Neural cell (in vitro differentiated cells): Measurements from ENCODE around the gene HRAS. TPM values are rescaled to one million over a fixed set of nuclear protein-coding genes. Genes with fewer than 3 reads are reported as not detected.

Experiments
- H2AFZ ChIP-seq: fragments of 200-600, 300-800 bp; sonication (generic), shearing (Covaris generic); 2 replicates; pipeline ENCODE4 v1.6.0; 2014; ENCODE audit warnings: low read depth, mild to moderate bottlenecking, antibody characterized with exemption, low read length, moderate library complexity
- H3F3A ChIP-seq: fragments of 200-600 bp; shearing (Covaris generic); 2 replicates; pipeline ENCODE4 v1.6.1; 2016; ENCODE audit warnings: mild to moderate bottlenecking, moderate library complexity, mixed read lengths, antibody characterized with exemption, low read length; ENCODE audit not compliant: insufficient read depth, poor library complexity, severe bottlenecking
- H3K27ac ChIP-seq: fragments of 200-600, 300-800 bp; sonication (generic), shearing (Covaris generic); 2 replicates; pipeline ENCODE4 v1.5.1; 2014; ENCODE audit warnings: mild to moderate bottlenecking, low read length, moderate library complexity
- H3K27me3 ChIP-seq: fragments of 300-800, 200-600 bp; sonication (generic), shearing (Covaris generic); 2 replicates; pipeline ENCODE4 v1.6.0; 2014; ENCODE audit warnings: mild to moderate bottlenecking, low read depth, low read length, moderate library complexity; ENCODE audit not compliant: insufficient read depth
- H3K36me3 ChIP-seq: fragments of 300-800, 200-600 bp; sonication (generic), shearing (Covaris generic); 2 replicates; pipeline ENCODE4 v1.5.1; 2014; ENCODE audit warnings: mild to moderate bottlenecking, antibody characterized with exemption, low read length, moderate library complexity; ENCODE audit not compliant: insufficient read depth
- H3K4me2 ChIP-seq: fragments of 300-800, 200-600 bp; sonication (generic), shearing (Covaris generic); 2 replicates; pipeline ENCODE4 v1.6.0; 2014; ENCODE audit warnings: mild to moderate bottlenecking, low read length
- H3K4me3 ChIP-seq: fragments of 300-800, 200-600 bp; sonication (generic), shearing (Covaris generic); 2 replicates; pipeline ENCODE4 v1.5.1; 2014; ENCODE audit warnings: mild to moderate bottlenecking, low read length, moderate library complexity
- H3K79me2 ChIP-seq: fragments of 200-600 bp; shearing (Covaris generic); replicated peaks from 2 replicates; pipeline ENCODE4 v1.6.0; 2014; ENCODE audit warnings: mild to moderate bottlenecking, low read length, moderate library complexity; ENCODE audit not compliant: insufficient read depth
- H3K9ac ChIP-seq: fragments of 300-800, 200-600 bp; sonication (generic), shearing (Covaris generic); 2 replicates; pipeline ENCODE4 v1.6.1; 2016; ENCODE audit warnings: mild to moderate bottlenecking, low read length, mixed read lengths
- H3K9me2 ChIP-seq: fragments of 200-600 bp; shearing (Covaris generic); 2 replicates; pipeline ENCODE4 v1.6.1; 2016; ENCODE audit warnings: mild to moderate bottlenecking, low read length, mixed read lengths; ENCODE audit not compliant: insufficient read depth
- H3K9me3 ChIP-seq: fragments of 200-600, 300-800 bp; sonication (generic), shearing (Covaris generic); 2 replicates; pipeline ENCODE4 v1.6.1; 2016; ENCODE audit warnings: mild to moderate bottlenecking, mixed run types, low read length, moderate library complexity, mixed read lengths
- H4K20me1 ChIP-seq: fragments of 200-600 bp; shearing (Covaris generic); 2 replicates; pipeline ENCODE4 v1.6.1; 2016; ENCODE audit warnings: mild to moderate bottlenecking, mixed run types; ENCODE audit not compliant: insufficient read depth
- CTCF ChIP-seq: fragments of 450-650 bp; IDR thresholded peaks from 2 replicates; pipeline ENCODE4 v1.5.1; 2014; ENCODE audit warnings: antibody characterized with exemption, mild to moderate bottlenecking, moderate library complexity; ENCODE audit not compliant: poor library complexity, severe bottlenecking
- EP300 ChIP-seq: fragments of 450-650 bp; conservative IDR thresholded peaks from 2 replicates; pipeline ENCODE4 v1.6.1; 2014; ENCODE audit warnings: antibody characterized with exemption, mild to moderate bottlenecking, moderate library complexity; ENCODE audit not compliant: poor library complexity, severe bottlenecking
- EZH2 ChIP-seq: fragments of 200-600, 300-800 bp; shearing (Covaris generic), sonication (generic); IDR thresholded peaks from 2 replicates; pipeline ENCODE4 v1.6.1; 2014; ENCODE audit warnings: antibody characterized with exemption, low read length, borderline replicate concordance, mild to moderate bottlenecking; ENCODE audit not compliant: insufficient read depth, poor library complexity, severe bottlenecking
- MXI1 ChIP-seq: fragments of 450-650 bp; conservative IDR thresholded peaks from 2 replicates; pipeline ENCODE4 v1.6.1; 2014; ENCODE audit warnings: antibody characterized with exemption, mild to moderate bottlenecking; ENCODE audit not compliant: poor library complexity, severe bottlenecking
- POLR2AphosphoS5 ChIP-seq: IDR thresholded peaks from 2 replicates; pipeline ENCODE4 v1.6.1; 2012
- RAD21 ChIP-seq: fragments of 450-650 bp; conservative IDR thresholded peaks from 2 replicates; pipeline ENCODE4 v1.6.1; 2014; ENCODE audit warnings: antibody characterized with exemption, mild to moderate bottlenecking, moderate library complexity
- SMC3 ChIP-seq: fragments of 450-650 bp; conservative IDR thresholded peaks from 2 replicates; pipeline ENCODE4 v1.6.1; 2014; ENCODE audit warnings: antibody characterized with exemption, mild to moderate bottlenecking, moderate library complexity; ENCODE audit not compliant: poor library complexity
- TAF1 ChIP-seq: IDR thresholded peaks from 2 replicates; pipeline ENCODE4 v1.6.1; 2012; ENCODE audit warnings: low read depth
- polyA plus RNA-seq: library from polyadenylated mRNA; depleted of rRNA; stranded (reverse); fragments of >200 nt; gene quantifications from 2 replicates; pipeline ENCODE4 v1.2.3, GENCODE V29; 2014
- TF ChIP-seq, protein P1 (sequence below): IDR thresholded peaks from 2 replicates; pipeline ENCODE4 v1.6.1; 2012; ENCODE audit warnings: borderline replicate concordance

The HRAS gene
- polyA plus RNA-seq, 1 donor from 2014 or later: 120 TPM

DNA sequence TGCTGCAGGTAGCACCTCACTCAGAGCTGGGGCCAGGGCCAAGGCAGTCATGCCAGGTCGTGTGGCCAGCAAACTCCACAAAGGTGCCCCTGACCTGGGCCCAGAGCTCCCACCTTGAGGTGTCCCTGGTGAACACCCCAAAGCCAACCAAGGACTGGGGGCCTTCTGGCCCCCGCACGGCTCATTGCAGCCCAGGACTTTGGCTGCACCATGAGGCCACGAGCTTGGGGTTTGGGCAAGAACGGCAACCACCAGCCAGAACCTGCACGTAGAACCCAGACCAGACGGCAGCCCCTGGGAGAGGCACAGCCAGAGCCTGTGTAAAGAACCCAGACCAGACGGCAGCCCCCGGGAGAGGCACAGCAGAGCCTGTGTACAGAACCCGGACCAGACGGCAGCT is 9.8 kb upstream of the HRAS start:
- Histone ChIP-seq H3K79me2 (no peaks in the 10 kb centered on the region), H3K9ac (no peak overlapping the region), H3K36me3 (no peaks in the 10 kb centered on the region), H4K20me1 (no peaks in the 10 kb centered on the region), H3K4me3 (no peak overlapping the region), H3F3A (no peaks in the 10 kb centered on the region), H3K27ac (no peak overlapping the region), H3K9me2 (no peaks in the 10 kb centered on the region), H3K27me3 (no peaks in the 10 kb centered on the region), H2AFZ (no peak overlapping the region), H3K9me3 (no peaks in the 10 kb centered on the region), H3K4me2 (no peak overlapping the region)
- TF ChIP-seq POLR2AphosphoS5 (no peak), RAD21 (no peak), EP300 (no peak), MXI1 (no peak), TAF1 (no peak), EZH2 (no peak), SMC3 (no peak), CTCF (no peak)
- TF ChIP-seq, protein P1, sequence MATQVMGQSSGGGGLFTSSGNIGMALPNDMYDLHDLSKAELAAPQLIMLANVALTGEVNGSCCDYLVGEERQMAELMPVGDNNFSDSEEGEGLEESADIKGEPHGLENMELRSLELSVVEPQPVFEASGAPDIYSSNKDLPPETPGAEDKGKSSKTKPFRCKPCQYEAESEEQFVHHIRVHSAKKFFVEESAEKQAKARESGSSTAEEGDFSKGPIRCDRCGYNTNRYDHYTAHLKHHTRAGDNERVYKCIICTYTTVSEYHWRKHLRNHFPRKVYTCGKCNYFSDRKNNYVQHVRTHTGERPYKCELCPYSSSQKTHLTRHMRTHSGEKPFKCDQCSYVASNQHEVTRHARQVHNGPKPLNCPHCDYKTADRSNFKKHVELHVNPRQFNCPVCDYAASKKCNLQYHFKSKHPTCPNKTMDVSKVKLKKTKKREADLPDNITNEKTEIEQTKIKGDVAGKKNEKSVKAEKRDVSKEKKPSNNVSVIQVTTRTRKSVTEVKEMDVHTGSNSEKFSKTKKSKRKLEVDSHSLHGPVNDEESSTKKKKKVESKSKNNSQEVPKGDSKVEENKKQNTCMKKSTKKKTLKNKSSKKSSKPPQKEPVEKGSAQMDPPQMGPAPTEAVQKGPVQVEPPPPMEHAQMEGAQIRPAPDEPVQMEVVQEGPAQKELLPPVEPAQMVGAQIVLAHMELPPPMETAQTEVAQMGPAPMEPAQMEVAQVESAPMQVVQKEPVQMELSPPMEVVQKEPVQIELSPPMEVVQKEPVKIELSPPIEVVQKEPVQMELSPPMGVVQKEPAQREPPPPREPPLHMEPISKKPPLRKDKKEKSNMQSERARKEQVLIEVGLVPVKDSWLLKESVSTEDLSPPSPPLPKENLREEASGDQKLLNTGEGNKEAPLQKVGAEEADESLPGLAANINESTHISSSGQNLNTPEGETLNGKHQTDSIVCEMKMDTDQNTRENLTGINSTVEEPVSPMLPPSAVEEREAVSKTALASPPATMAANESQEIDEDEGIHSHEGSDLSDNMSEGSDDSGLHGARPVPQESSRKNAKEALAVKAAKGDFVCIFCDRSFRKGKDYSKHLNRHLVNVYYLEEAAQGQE: no peak

GRCh38 chr11:544817-545166 is 9.4 kb upstream of the HRAS start:
- Histone ChIP-seq H3K27ac (no peak overlapping the region), H3K36me3 (no peaks in the 10 kb centered on the region), H4K20me1 (no peaks in the 10 kb centered on the region), H3K4me3 (no peak overlapping the region), H3K9ac (no peak overlapping the region), H3K9me3 (no peaks in the 10 kb centered on the region), H3K27me3 (no peaks in the 10 kb centered on the region), H3K4me2 (no peak overlapping the region), H3F3A (no peaks in the 10 kb centered on the region), H3K79me2 (no peaks in the 10 kb centered on the region), H3K9me2 (no peaks in the 10 kb centered on the region), H2AFZ (no peak overlapping the region)
- TF ChIP-seq CTCF (no peak), POLR2AphosphoS5 (no peak), EP300 (no peak), MXI1 (no peak), TAF1 (no peak), EZH2 (no peak), RAD21 (no peak), SMC3 (no peak)
- TF ChIP-seq, protein P1: no peak
